ENCODE measurements around the gene PER3.

- TF ChIP-seq POLR2AphosphoS5 (IDR thresholded peaks at IDR 0.05): no peak
- no peak for TF ChIP-seq CTCF (IDR thresholded peaks at IDR 0.05)
- no peak for TF ChIP-seq EP300 (IDR thresholded peaks at IDR 0.05)
- no peak for TF ChIP-seq POLR2A (IDR thresholded peaks at IDR 0.05)
Observed at GRCh38 chr1:7842517-7842916, 58.4 kb downstream of the PER3 start.
